Thyroid gland (tissue), 4 donors: ENCODE data around the gene CLSTN1.

Experiments
- POLR2A ChIP-seq, 2 donors: fragments of 450-650 bp; IDR thresholded peaks; one replicate each; pipeline ENCODE4 v1.6.1; 2017; ENCODE audit warnings: antibody characterized with exemption in 2 of 2, mild to moderate bottlenecking in 2 of 2, moderate library complexity in 1 of 2
- TF ChIP-seq, protein P1 (sequence below), 6 experiments: fragments of 200-600 bp in 3 of 6; fragments of 450-650 bp in 3 of 6; sonication (generic) in 3 of 6; IDR thresholded peaks; one replicate each; pipeline ENCODE4 v1.5.1; 2016 to 2019; ENCODE audit warnings: antibody characterized with exemption in 6 of 6, mild to moderate bottlenecking in 2 of 6, inconsistent platforms in 1 of 6, moderate library complexity in 1 of 6

DNA sequence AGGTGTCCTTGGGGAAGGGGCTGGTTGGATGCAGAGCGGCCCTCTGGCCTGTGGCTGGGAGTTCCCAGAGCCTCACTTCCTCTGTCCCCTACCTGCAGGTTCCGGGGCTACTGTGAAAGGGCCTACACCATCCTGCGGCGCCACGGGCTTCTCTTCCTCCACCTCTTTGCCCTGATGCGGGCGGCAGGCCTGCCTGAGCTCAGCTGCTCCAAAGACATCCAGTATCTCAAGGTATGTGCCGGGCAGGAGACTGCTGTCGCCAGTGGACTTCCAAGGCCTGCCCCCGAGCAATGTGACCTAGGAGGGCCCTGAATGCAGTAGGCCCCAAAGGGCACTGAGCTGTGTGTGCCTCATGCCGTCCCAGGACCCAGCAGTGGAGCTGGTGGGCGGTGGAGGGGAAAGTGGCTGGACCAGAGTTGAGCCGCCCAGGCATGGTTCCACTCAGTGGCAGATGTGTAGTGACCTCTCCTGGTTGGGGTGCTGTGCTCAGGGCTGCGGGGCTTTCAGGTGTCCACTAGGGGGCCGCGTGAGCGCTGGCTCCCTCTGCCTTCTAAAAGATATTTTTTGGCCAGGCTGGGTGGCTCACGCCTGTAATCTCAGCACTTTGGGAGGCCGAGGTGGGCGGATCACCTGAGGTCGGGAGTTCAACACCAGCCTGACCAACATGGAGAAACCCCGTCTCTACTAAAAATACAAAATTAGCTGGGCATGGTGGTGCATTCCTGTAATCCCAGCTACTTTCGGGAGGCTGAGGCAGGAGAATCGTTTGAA, 98.9 kb downstream of the CLSTN1 start:
- TF ChIP-seq, protein P1, sequence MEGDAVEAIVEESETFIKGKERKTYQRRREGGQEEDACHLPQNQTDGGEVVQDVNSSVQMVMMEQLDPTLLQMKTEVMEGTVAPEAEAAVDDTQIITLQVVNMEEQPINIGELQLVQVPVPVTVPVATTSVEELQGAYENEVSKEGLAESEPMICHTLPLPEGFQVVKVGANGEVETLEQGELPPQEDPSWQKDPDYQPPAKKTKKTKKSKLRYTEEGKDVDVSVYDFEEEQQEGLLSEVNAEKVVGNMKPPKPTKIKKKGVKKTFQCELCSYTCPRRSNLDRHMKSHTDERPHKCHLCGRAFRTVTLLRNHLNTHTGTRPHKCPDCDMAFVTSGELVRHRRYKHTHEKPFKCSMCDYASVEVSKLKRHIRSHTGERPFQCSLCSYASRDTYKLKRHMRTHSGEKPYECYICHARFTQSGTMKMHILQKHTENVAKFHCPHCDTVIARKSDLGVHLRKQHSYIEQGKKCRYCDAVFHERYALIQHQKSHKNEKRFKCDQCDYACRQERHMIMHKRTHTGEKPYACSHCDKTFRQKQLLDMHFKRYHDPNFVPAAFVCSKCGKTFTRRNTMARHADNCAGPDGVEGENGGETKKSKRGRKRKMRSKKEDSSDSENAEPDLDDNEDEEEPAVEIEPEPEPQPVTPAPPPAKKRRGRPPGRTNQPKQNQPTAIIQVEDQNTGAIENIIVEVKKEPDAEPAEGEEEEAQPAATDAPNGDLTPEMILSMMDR (IDR thresholded peaks at IDR 0.05): peak; percentile 47 to 77 (median 65)
- TF ChIP-seq POLR2A (IDR thresholded peaks at IDR 0.05): no peak
